Measurements from ENCODE around the gene CFLAR.

CFLAR gene

GRCh38 chr2:201220102-201220570 lies 104.2 kb downstream of the CFLAR start:
- DNase-seq = peak; percentile 70

GRCh38 chr2:201223089-201224073 lies 107.4 kb downstream of the CFLAR start:
- DNase-seq = peak; percentile 27
